Activated naive CD8-positive, alpha-beta T cell (primary cell): Measurements from ENCODE around the gene CYFIP2.
"Not testable (repeated sequence)": the region's sequence is repeated elsewhere in the genome, so short reads cannot be mapped to it uniquely, and the experiment has no call there.

Source experiments
- H3K27ac Mint-ChIP-seq: one replicate; pipeline ENCODE4 v1.8.0; 2021; ENCODE audit warnings: mixed read lengths
- H3K27me3 Mint-ChIP-seq: one replicate; pipeline ENCODE4 v1.8.0; 2021; ENCODE audit warnings: mixed read lengths
- H3K36me3 Mint-ChIP-seq: one replicate; pipeline ENCODE4 v1.8.0; 2021; ENCODE audit warnings: mixed read lengths
- H3K4me1 Mint-ChIP-seq: one replicate; pipeline ENCODE4 v1.8.0; 2021; ENCODE audit warnings: low read depth, mixed read lengths
- H3K4me3 Mint-ChIP-seq: one replicate; pipeline ENCODE4 v1.8.0; 2021; ENCODE audit warnings: mild to moderate bottlenecking, mixed read lengths
- H3K9me3 Mint-ChIP-seq: one replicate; pipeline ENCODE4 v1.8.0; 2021; ENCODE audit warnings: low read depth, mixed read lengths

CYFIP2 gene

DNA sequence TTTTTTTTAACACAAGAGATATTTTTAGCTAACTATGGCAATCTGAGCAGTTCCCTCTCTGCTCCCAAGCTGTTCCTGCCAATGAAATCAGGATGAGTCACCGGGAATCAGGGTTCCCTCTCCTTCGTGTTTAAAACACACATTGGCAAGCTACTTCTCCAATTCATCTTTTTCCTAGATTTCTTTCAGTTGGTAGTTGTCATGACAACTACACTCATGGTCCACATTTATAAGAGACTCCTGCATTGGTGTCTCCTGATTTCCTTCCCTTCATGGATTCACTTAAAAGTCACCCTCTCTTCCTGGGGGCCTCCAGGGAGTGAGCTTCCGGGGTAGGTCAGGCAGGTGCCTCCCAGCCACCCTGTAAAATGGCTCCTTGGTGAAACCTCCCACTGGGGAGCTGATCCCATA, 121.8 kb downstream of the CYFIP2 start:
- H3K4me3 Mint-ChIP-seq = no peak overlapping the region
- peak overlapping the region; percentile 64 for H3K27ac Mint-ChIP-seq
- no peaks in the 10 kb centered on the region for H3K27me3 Mint-ChIP-seq
- peaks cover 13% of the 10 kb centered on the region for H3K4me1 Mint-ChIP-seq
- no peaks in the 10 kb centered on the region for H3K9me3 Mint-ChIP-seq
- H3K36me3 Mint-ChIP-seq = peaks cover 20% of the 10 kb centered on the region

DNA sequence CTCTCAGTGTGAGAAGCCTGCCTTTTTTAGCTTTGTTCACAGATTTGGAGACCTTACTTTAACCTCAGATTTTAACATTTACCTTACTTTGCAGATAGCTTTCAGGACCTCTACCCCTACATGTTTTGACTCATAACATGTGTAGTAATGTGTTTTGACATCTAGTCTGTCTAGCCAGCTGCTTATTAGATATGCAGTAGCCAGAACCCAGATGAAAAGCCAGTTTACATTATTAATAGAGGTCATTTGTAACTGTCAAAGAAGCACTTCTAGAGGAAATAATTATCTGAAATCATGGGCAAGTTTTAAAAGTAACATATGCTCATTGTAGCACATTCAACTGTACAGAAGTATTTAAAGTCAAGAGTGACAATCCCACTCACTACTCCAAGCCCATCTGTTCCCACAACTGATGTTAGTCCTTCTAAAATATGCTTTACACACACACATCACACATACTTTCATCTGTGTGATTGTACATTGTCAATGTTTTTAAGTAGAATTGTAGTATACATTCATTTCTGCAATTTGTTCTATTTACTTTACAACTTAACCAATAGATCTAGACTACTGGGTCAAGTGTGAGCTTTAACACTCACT, 122.3 kb downstream of the CYFIP2 start:
- no peaks in the 10 kb centered on the region for H3K27me3 Mint-ChIP-seq
- H3K9me3 Mint-ChIP-seq = no peaks in the 10 kb centered on the region
- no peak overlapping the region for H3K4me3 Mint-ChIP-seq
- H3K36me3 Mint-ChIP-seq = peaks cover 22% of the 10 kb centered on the region
- peak overlapping the region; percentile 64 for H3K27ac Mint-ChIP-seq
- peaks cover 13% of the 10 kb centered on the region for H3K4me1 Mint-ChIP-seq

DNA sequence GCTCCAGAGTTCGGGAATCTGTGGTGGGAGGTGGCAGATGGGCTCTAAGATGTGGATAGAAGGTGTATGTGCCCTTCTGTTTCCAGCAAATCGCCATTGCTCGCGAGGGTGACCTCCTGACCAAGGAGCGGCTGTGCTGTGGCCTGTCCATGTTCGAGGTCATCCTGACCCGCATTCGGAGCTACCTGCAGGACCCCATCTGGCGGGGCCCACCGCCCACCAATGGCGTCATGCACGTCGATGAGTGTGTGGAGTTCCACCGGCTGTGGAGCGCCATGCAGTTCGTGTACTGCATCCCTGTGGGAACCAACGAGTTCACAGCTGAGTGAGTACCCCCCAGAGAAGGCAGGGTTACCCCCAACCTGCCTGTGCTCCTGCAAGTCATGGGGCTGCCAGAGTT, 123.2 kb downstream of the CYFIP2 start:
- Mint-ChIP-seq H3K4me1 (peaks cover 13% of the 10 kb centered on the region), H3K4me3 (no peak overlapping the region), H3K27me3 (no peaks in the 10 kb centered on the region), H3K27ac (no peak overlapping the region), H3K9me3 (no peaks in the 10 kb centered on the region), H3K36me3 (peaks cover 28% of the 10 kb centered on the region)

DNA sequence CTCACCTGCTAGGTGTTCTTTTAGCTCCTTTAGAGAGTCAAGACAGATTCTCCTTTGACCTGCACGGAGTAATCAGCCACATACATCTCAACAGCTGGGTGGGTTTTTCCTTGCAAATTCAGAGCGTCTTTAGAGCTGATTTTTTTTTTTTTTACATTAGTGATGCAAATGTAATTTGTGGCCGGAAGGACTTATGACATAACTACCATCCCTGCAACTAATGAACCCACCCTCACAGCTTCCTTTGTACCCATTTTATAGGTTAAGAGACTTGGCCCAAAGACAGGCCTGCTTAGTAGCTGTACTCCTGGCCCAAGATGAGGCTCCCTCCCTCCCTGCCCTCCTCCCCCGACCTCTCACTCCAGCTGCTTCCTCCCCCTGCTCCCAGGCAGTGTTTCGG, 124.2 kb downstream of the CYFIP2 start:
- H3K27me3 Mint-ChIP-seq = no peaks in the 10 kb centered on the region
- peaks cover 28% of the 10 kb centered on the region for H3K36me3 Mint-ChIP-seq

DNA sequence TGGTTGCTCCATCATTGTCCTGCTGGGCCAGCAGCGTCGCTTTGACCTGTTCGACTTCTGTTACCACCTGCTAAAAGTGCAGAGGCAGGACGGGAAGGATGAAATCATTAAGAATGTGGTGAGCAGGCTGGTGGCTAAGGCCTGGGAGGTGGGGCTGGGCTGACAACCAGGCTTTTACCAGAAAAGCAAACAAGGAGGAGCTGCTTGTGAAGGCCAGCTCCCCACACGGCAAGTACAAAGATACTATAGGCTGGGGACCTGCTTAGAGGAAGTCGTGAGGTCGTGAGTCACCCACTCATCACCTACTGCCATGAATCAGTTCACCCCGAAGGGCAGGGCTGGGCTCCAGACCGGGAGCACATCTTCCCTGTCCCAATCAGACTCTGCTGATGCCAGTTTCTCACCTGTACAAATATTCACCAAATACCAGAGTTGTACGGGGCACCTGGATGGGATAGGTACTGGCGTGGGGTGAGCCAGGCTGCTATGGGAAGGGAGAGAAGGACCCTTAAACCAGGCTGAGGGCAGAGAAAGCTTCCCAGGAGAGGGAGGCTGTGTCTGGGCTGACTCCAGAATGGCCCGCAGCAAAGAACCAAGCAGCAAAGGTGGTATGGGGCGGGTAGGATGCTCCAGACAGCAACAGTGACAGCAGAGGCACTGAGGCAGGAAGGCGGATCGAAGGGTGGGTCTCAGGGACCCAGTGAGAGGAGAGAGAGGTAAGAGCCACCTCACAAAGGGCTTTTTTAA, 124.8 kb downstream of the CYFIP2 start:
- no peaks in the 10 kb centered on the region for H3K27me3 Mint-ChIP-seq
- H3K27ac Mint-ChIP-seq = peak overlapping the region; percentile 89
- peaks cover 27% of the 10 kb centered on the region for H3K36me3 Mint-ChIP-seq
- H3K4me3 Mint-ChIP-seq = peak overlapping the region; percentile 49
- peaks cover 13% of the 10 kb centered on the region for H3K4me1 Mint-ChIP-seq
- peaks cover 2% of the 10 kb centered on the region for H3K9me3 Mint-ChIP-seq

More for the DNA sequence above, 124.2 kb downstream of the CYFIP2 start:
- Mint-ChIP-seq H3K4me1 (peaks cover 13% of the 10 kb centered on the region), H3K27ac (peak overlapping the region; percentile 89), H3K9me3 (no peaks in the 10 kb centered on the region), H3K4me3 (peak overlapping the region; percentile 49)

DNA sequence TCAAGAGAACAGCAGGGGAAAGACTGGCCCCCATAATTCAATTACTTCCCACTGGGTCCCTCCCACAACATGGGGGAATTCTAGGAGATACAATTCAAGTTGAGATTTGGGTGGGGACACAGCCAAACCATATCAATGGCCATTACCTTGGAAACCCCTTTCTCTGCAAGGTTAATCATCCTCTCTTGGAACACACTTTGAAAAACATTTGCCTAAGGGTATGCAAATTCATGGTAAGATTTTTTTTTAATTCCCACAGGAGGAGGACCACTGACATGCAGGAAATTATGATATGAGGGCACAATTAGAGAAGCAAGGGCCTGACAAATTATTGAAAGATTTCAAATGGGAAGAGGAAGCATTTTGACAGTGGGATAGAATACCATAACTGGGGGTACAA, 132.4 kb downstream of the CYFIP2 start:
- peaks cover 3% of the 10 kb centered on the region for H3K27me3 Mint-ChIP-seq
- H3K36me3 Mint-ChIP-seq = peaks cover 11% of the 10 kb centered on the region
- H3K4me3 Mint-ChIP-seq = no peak overlapping the region
- H3K27ac Mint-ChIP-seq = no peak overlapping the region
- peaks cover 4% of the 10 kb centered on the region for H3K4me1 Mint-ChIP-seq
- peaks cover 13% of the 10 kb centered on the region for H3K9me3 Mint-ChIP-seq

DNA sequence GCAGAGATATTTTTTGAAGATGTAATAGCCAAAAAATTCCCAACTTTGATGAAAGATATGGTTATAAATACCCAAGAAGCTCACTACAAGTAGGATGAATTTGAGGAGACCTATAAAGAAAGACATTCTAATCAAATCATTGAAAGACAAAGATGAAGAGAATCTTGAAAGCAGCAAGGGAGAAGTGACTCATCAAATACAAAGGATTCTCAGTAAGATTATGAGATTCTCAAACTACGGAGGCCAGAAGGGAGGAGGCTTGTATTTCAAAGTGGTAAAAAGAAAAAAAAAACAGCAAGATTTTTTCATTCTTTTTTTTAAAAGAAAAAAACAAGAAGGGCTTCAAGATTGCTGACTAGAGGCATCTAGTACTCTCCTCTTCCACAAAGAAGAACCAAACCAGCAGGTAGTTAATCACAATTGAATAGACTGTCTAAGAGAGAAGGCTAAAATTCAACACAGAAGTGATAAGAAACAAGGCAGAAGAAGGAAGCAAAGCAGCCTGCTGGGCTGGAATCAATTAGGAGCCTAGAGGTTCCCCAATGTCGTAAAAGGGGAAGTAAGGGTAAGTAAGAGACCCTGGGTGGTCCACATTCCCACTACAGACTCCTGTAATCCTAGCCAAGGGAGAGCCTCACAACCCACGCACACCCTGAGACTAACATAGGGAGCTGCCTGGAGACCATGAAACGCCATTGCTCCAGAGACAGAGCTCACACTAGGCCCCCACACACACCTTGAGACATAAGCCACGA, 135.0 kb downstream of the CYFIP2 start:
- H3K36me3 Mint-ChIP-seq = peaks cover 10% of the 10 kb centered on the region
- H3K4me3 Mint-ChIP-seq = no peak overlapping the region
- H3K27ac Mint-ChIP-seq = no peak overlapping the region
- peaks cover 4% of the 10 kb centered on the region for H3K4me1 Mint-ChIP-seq
- H3K9me3 Mint-ChIP-seq = peaks cover 18% of the 10 kb centered on the region
- peaks cover 3% of the 10 kb centered on the region for H3K27me3 Mint-ChIP-seq

DNA sequence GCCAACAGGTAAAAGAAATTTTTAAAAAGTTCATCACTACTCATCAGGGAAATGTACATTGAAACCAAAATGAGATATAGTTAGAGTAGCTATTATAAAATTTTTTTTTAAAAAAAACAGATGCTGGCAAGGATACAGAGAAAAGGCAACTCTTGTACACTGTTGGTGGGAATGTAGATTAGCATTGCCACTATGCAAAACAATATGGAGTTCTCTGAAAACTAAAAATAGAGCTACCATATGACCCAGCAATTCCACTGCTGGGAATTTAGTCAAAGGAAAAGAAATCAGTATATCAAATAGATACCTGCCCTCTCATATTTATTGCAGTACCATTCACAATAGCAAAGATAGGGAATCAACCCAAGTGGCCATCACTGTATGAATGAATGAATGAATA, 149.9 kb downstream of the CYFIP2 start:
- no peak overlapping the region for H3K4me3 Mint-ChIP-seq
- H3K4me1 Mint-ChIP-seq = no peaks in the 10 kb centered on the region
- no peak overlapping the region for H3K27ac Mint-ChIP-seq
- H3K27me3 Mint-ChIP-seq = peaks cover 1% of the 10 kb centered on the region
- H3K9me3 Mint-ChIP-seq = peaks cover 11% of the 10 kb centered on the region
- peaks cover 2% of the 10 kb centered on the region for H3K36me3 Mint-ChIP-seq

GRCh38 chr5:157419521-157419920, 153.6 kb downstream of the CYFIP2 start:
- not testable (repeated sequence) for H3K4me3 Mint-ChIP-seq, H3K4me1 Mint-ChIP-seq, H3K36me3 Mint-ChIP-seq, H3K27me3 Mint-ChIP-seq, H3K27ac Mint-ChIP-seq, H3K9me3 Mint-ChIP-seq

GRCh38 chr5:157429920-157430319, 164.0 kb downstream of the CYFIP2 start:
- H3K27ac Mint-ChIP-seq, H3K9me3 Mint-ChIP-seq, H3K4me3 Mint-ChIP-seq, H3K27me3 Mint-ChIP-seq, H3K4me1 Mint-ChIP-seq, H3K36me3 Mint-ChIP-seq: not testable (repeated sequence)

DNA sequence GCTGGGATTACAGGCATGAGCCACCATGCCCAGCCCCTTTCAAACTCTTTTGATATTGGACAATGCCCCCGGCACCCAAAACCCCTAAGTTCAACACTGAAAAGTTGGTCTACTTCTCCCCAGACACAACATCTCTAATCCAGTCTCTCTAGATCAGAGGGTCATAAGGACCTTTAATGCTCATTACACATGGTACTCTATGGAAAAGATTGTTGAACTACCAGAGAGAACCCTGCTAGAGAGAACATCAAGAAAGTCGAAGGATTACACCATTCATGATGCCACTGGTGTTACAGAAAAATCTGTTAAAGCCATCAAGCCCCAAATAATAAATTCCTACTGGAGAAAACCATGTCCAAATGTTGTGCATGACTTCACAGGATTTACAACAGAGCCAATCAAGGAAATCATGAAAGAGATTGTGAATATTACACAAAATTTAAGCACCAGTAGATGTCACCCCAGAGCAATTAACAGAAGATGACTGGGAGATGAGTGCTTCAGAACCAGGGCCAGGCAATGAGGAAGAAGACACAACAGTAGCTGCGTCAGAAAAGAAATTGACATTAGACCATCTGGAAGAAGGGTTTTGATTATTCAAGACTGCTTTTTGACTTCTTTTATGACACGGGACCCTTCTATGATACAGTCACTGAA, 165.7 kb downstream of the CYFIP2 start:
- Mint-ChIP-seq H3K4me1 (peaks cover 2% of the 10 kb centered on the region), H3K36me3 (peaks cover 2% of the 10 kb centered on the region), H3K27ac (no peak overlapping the region), H3K9me3 (no peaks in the 10 kb centered on the region), H3K4me3 (no peak overlapping the region), H3K27me3 (peaks cover 2% of the 10 kb centered on the region)

- Mint-ChIP-seq H3K27ac (no peak overlapping the region), H3K4me3 (no peak overlapping the region), H3K4me1 (peaks cover 2% of the 10 kb centered on the region), H3K27me3 (peaks cover 2% of the 10 kb centered on the region), H3K36me3 (peaks cover 2% of the 10 kb centered on the region), H3K9me3 (no peaks in the 10 kb centered on the region)
Measured at GRCh38 chr5:157434096-157434495, 168.2 kb downstream of the CYFIP2 start.

GRCh38 chr5:157443041-157443549, 177.2 kb downstream of the CYFIP2 start:
- Mint-ChIP-seq H3K9me3 (no peaks in the 10 kb centered on the region), H3K4me1 (no peaks in the 10 kb centered on the region), H3K36me3 (no peaks in the 10 kb centered on the region), H3K27ac (no peak overlapping the region), H3K4me3 (no peak overlapping the region), H3K27me3 (peaks cover 2% of the 10 kb centered on the region)

DNA sequence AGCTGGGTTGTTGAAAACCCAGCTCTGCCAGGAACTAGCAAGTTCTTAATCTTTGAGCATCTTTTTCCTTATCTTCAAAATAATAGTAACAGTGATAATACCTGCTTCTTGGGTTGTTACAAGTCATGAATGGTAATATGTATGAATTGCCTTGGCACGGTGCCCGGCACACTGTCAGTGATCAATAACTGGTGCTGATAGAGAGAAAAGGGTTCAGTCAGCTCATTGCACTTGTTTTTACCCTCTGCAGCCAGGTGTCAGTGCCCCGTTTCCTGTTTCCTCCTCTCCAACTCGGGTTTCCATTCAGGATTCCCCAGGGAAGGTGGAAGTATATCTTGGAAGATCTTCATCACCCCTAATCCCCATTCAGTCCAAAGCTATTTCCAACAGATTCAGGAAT, 178.3 kb downstream of the CYFIP2 start:
- peaks cover 2% of the 10 kb centered on the region for H3K27me3 Mint-ChIP-seq
- no peaks in the 10 kb centered on the region for H3K4me1 Mint-ChIP-seq
- H3K9me3 Mint-ChIP-seq = no peaks in the 10 kb centered on the region
- H3K4me3 Mint-ChIP-seq = no peak overlapping the region
- no peaks in the 10 kb centered on the region for H3K36me3 Mint-ChIP-seq
- peak overlapping the region; percentile 8 for H3K27ac Mint-ChIP-seq
